OCI-LY3 (cell line): Measurements from ENCODE around the gene CCDC83.

Experiments
- H2AFZ ChIP-seq: fragments of 200-600, 300-600 bp; shearing (Covaris generic); 2 replicates; pipeline ENCODE4 v1.6.0; 2014; ENCODE audit warnings: antibody characterized with exemption, low read depth, low read length
- H3K27ac ChIP-seq: fragments of 200-600, 300-600 bp; sonication (generic); 2 replicates; pipeline ENCODE4 v1.5.1; 2014; ENCODE audit warnings: mild to moderate bottlenecking, low read length, moderate library complexity, mixed read lengths
- H3K27me3 ChIP-seq: fragments of 200-600, 300-600 bp; sonication (generic); 2 replicates; pipeline ENCODE4 v1.6.1; 2014; ENCODE audit warnings: low read depth, low read length, mixed read lengths
- H3K36me3 ChIP-seq: fragments of 200-600, 300-600 bp; sonication (generic); replicated peaks from 2 replicates; pipeline ENCODE3; 2014; ENCODE audit warnings: low read depth, low read length, mixed read lengths
- H3K4me1 ChIP-seq: fragments of 300-600, 200-600 bp; sonication (generic); 2 replicates; pipeline ENCODE4 v1.6.1; 2014; ENCODE audit warnings: low read length, mixed read lengths
- H3K4me2 ChIP-seq: fragments of 200-600, 300-600 bp; sonication (generic); 2 replicates; pipeline ENCODE4 v1.6.1; 2014; ENCODE audit warnings: low read length, mixed read lengths
- H3K4me3 ChIP-seq: fragments of 300-600, 200-600 bp; sonication (generic); 2 replicates; pipeline ENCODE4 v1.5.1; 2014; ENCODE audit warnings: antibody characterized with exemption, mild to moderate bottlenecking, low read length, moderate library complexity
- H3K79me2 ChIP-seq: fragments of 300-600, 200-600 bp; shearing (Covaris generic); 2 replicates; pipeline ENCODE4 v1.6.1; 2014; ENCODE audit warnings: mild to moderate bottlenecking, low read length, mixed read lengths
- H3K9ac ChIP-seq: fragments of 300-600, 200-600 bp; shearing (Covaris generic); 2 replicates; pipeline ENCODE4 v1.6.0; 2014; ENCODE audit warnings: mild to moderate bottlenecking, low read length, moderate library complexity
- H3K9me3 ChIP-seq: fragments of 200-600, 300-600 bp; shearing (Covaris generic); 2 replicates; pipeline ENCODE4 v1.6.1; 2014; ENCODE audit warnings: low read length, mixed read lengths; ENCODE audit not compliant: insufficient read depth
- H4K20me1 ChIP-seq: fragments of 200-600, 300-600 bp; sonication (generic); 2 replicates; pipeline ENCODE4 v1.6.1; 2016; ENCODE audit warnings: low read length, mixed read lengths; ENCODE audit not compliant: insufficient read depth
- CTCF ChIP-seq: fragments of 200-600, 300-600 bp; sonication (generic); IDR thresholded peaks from 2 replicates; pipeline ENCODE4 v1.5.1; 2014; ENCODE audit warnings: antibody characterized with exemption, low read length, low read depth
- EZH2phosphoT487 ChIP-seq: fragments of 200-600 bp; shearing (Covaris generic); IDR thresholded peaks from 2 replicates; pipeline ENCODE4 v1.6.1; 2018; ENCODE audit warnings: antibody characterized with exemption, mixed run types, low read depth

The CCDC83 gene

DNA sequence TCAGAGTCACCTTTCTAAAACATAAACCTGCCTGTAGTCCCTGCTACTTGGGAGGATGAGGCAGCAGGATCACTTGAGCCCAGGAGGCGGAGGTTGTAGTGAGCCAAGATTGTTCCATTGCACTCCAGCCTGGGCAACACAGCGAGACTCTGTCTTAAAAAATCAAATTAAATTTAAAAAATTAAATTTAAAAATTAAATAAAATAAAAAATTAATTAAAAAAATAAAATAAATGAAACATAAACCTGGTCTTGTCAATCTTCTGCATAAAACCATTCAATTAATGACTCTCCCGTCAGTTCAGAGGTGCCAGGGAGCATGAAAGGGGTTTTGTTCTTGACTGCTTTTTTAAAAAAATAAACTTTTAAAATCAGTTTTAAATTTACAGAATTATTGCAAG, 48.6 kb downstream of the CCDC83 start:
- Histone ChIP-seq H3K9me3 (no peaks in the 10 kb centered on the region), H3K4me2 (no peak overlapping the region), H3K9ac (no peak overlapping the region), H3K27ac (no peak overlapping the region), H3K4me3 (no peak overlapping the region), H3K27me3 (no peaks in the 10 kb centered on the region), H2AFZ (no peak overlapping the region), H3K36me3 (no peaks in the 10 kb centered on the region), H3K4me1 (no peaks in the 10 kb centered on the region), H3K79me2 (no peaks in the 10 kb centered on the region), H4K20me1 (no peaks in the 10 kb centered on the region)
- TF ChIP-seq EZH2phosphoT487: no peak
- TF ChIP-seq CTCF: no peak

GRCh38 chr11:85912414-85912813, 57.2 kb downstream of the CCDC83 start:
- no peak overlapping the region for H3K9ac ChIP-seq
- H3K9me3 ChIP-seq: no peaks in the 10 kb centered on the region
- TF ChIP-seq CTCF (no peak), EZH2phosphoT487 (no peak)
- H3K4me3 ChIP-seq: no peak overlapping the region
- H3K79me2 ChIP-seq: no peaks in the 10 kb centered on the region
- H3K27me3 ChIP-seq: no peaks in the 10 kb centered on the region
- H4K20me1 ChIP-seq: no peaks in the 10 kb centered on the region
- H3K4me1 ChIP-seq: no peaks in the 10 kb centered on the region
- H3K27ac ChIP-seq: no peak overlapping the region
- H3K4me2 ChIP-seq: no peak overlapping the region
- no peaks in the 10 kb centered on the region for H3K36me3 ChIP-seq
- no peak overlapping the region for H2AFZ ChIP-seq

GRCh38 chr11:85913513-85913912, 58.3 kb downstream of the CCDC83 start:
- no peak overlapping the region for H2AFZ ChIP-seq
- H3K9me3 ChIP-seq: no peaks in the 10 kb centered on the region
- H3K27me3 ChIP-seq: no peaks in the 10 kb centered on the region
- H3K9ac ChIP-seq: no peak overlapping the region
- no peaks in the 10 kb centered on the region for H3K79me2 ChIP-seq
- no peaks in the 10 kb centered on the region for H3K4me1 ChIP-seq
- no peak overlapping the region for H3K4me2 ChIP-seq
- no peak overlapping the region for H3K27ac ChIP-seq
- no peak for TF ChIP-seq CTCF
- no peak for TF ChIP-seq EZH2phosphoT487
- H4K20me1 ChIP-seq: no peaks in the 10 kb centered on the region
- H3K36me3 ChIP-seq: no peaks in the 10 kb centered on the region
- no peak overlapping the region for H3K4me3 ChIP-seq

DNA sequence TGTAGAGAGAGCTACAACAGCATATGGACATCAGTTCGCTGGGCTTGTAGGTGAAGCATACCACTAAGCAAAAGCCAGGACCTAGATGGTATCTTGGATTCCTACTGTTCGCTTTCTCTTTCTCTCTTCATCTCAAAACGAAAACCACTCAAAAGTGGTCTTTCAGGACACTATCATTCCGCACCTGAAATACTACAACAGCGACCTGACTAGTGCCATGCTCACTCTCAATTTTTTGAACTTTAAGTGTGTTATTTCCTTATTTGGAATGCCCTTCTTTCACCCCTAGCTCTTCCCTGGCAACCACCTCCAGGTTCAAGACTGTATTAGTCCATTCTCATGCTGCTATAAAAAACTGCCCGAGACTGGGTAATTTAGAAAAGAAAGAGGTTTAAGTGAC, 59.2 kb downstream of the CCDC83 start:
- Histone ChIP-seq H3K4me1 (no peaks in the 10 kb centered on the region), H2AFZ (no peak overlapping the region), H3K27me3 (no peaks in the 10 kb centered on the region), H3K9me3 (no peaks in the 10 kb centered on the region), H3K27ac (no peak overlapping the region), H4K20me1 (no peaks in the 10 kb centered on the region), H3K9ac (no peak overlapping the region), H3K4me2 (no peak overlapping the region), H3K79me2 (no peaks in the 10 kb centered on the region), H3K36me3 (no peaks in the 10 kb centered on the region), H3K4me3 (no peak overlapping the region)
- TF ChIP-seq EZH2phosphoT487: no peak
- TF ChIP-seq CTCF: no peak
